HG03066 (cell line): ENCODE data around the gene HIVEP3.

Experiments
- ATAC-seq: cut with Tn5 transposase; IDR thresholded peaks from one replicate; pipeline ENCODE4 v1.9.1; 2021; ENCODE audit warnings: low read depth; ENCODE audit not compliant: unreplicated experiment

The HIVEP3 gene

GRCh38 chr1:41496080-41497055 is 422.4 kb downstream of the HIVEP3 start:
- no peak for ATAC-seq

GRCh38 chr1:41495210-41495948 is 423.3 kb downstream of the HIVEP3 start:
- ATAC-seq = no peak

- ATAC-seq = no peak
Observed at GRCh38 chr1:41494351-41495209, 424.1 kb downstream of the HIVEP3 start.

- ATAC-seq = no peak
Observed at GRCh38 chr1:41493626-41494350, 424.9 kb downstream of the HIVEP3 start.

- no peak for ATAC-seq
Observed at GRCh38 chr1:41493117-41493536, 425.6 kb downstream of the HIVEP3 start.

- no peak for ATAC-seq
Observed at GRCh38 chr1:41492341-41492848, 426.3 kb downstream of the HIVEP3 start.

- no peak for ATAC-seq
Observed at GRCh38 chr1:41490911-41491310, 427.8 kb downstream of the HIVEP3 start.

- no peak for ATAC-seq
Observed at GRCh38 chr1:41489561-41489960, 429.2 kb downstream of the HIVEP3 start.

- no peak for ATAC-seq
Observed at GRCh38 chr1:41488040-41488951, 430.4 kb downstream of the HIVEP3 start.

GRCh38 chr1:41487126-41488039 is 431.3 kb downstream of the HIVEP3 start:
- ATAC-seq = no peak

- ATAC-seq = no peak
Observed at GRCh38 chr1:41486371-41487125, 432.2 kb downstream of the HIVEP3 start.

- ATAC-seq = no peak
Observed at GRCh38 chr1:41486053-41486370, 432.7 kb downstream of the HIVEP3 start.

- no peak for ATAC-seq
Observed at GRCh38 chr1:41485605-41486004, 433.1 kb downstream of the HIVEP3 start.

GRCh38 chr1:41484402-41485241 is 434.1 kb downstream of the HIVEP3 start, which contains the start of gene EDN2:
Gene EDN2, minus strand, starts transcription at chr1:41484683. Its CDS starts 82 bp downstream, at chr1:41484601.
- ATAC-seq = no peak

GRCh38 chr1:41483960-41484401 is 434.7 kb downstream of the HIVEP3 start:
- ATAC-seq = no peak
